Activated T-cell treated with anti-CD3 and anti-CD28 coated beads for 24 hours (primary cell): Measurements from ENCODE around the gene MOXD1.

Source experiments
- DNase-seq: peaks from one replicate; pipeline ENCODE4 v3.0.0-alpha.2; 2020; ENCODE audit warnings: low read depth

MOXD1 gene

GRCh38 chr6:132400883-132401617, at the start of gene MOXD1:
TSS of gene MOXD1 (minus strand) at chr6:132401475. CDS start at chr6:132401426, 49 bp downstream.
- DNase-seq = no peak

- no peak for DNase-seq
Observed at GRCh38 chr6:132446855-132447241, 45.6 kb upstream of the MOXD1 start.

GRCh38 chr6:132446141-132446854, 45.0 kb upstream of the MOXD1 start:
- no peak for DNase-seq

GRCh38 chr6:132445201-132445951, 44.1 kb upstream of the MOXD1 start:
- DNase-seq = no peak

GRCh38 chr6:132443206-132443605, 41.9 kb upstream of the MOXD1 start:
- DNase-seq = no peak

- DNase-seq = no peak
Observed at GRCh38 chr6:132430110-132430509, 28.8 kb upstream of the MOXD1 start.

- no peak for DNase-seq
Observed at GRCh38 chr6:132425176-132425575, 23.9 kb upstream of the MOXD1 start.

- DNase-seq = no peak
Observed at GRCh38 chr6:132423839-132424238, 22.6 kb upstream of the MOXD1 start.

- DNase-seq = no peak
Observed at GRCh38 chr6:132418235-132418965, 17.1 kb upstream of the MOXD1 start.

GRCh38 chr6:132414761-132415160, 13.5 kb upstream of the MOXD1 start:
- DNase-seq = no peak

- no peak for DNase-seq
Observed at GRCh38 chr6:132414322-132414721, 13.0 kb upstream of the MOXD1 start.

GRCh38 chr6:132413499-132413802, 12.2 kb upstream of the MOXD1 start:
- no peak for DNase-seq

GRCh38 chr6:132412656-132413498, 11.6 kb upstream of the MOXD1 start:
- DNase-seq = no peak

- no peak for DNase-seq
Observed at GRCh38 chr6:132411296-132411695, 10.0 kb upstream of the MOXD1 start.

GRCh38 chr6:132410830-132411229, 9.6 kb upstream of the MOXD1 start:
- DNase-seq = no peak

- DNase-seq = no peak
Observed at GRCh38 chr6:132405143-132405915, 4.1 kb upstream of the MOXD1 start.

GRCh38 chr6:132404736-132405135, 3.5 kb upstream of the MOXD1 start:
- DNase-seq = no peak

- DNase-seq = no peak
Observed at GRCh38 chr6:132404330-132404729, 3.1 kb upstream of the MOXD1 start.

GRCh38 chr6:132401618-132402285, 477 bp upstream of the MOXD1 start:
- DNase-seq = no peak

- DNase-seq = no peak
Observed at GRCh38 chr6:132400555-132400882, 756 bp downstream of the MOXD1 start.
